Activated T-helper 1 cell treated with anti-CD3 and anti-CD28 coated beads, Interleukin-2, amount 50 U/mL, for 16 hours (primary cell): ENCODE data around the gene COQ8A.
"Not testable (repeated sequence)": the region's sequence is repeated elsewhere in the genome, so short reads cannot be mapped to it uniquely, and the experiment has no call there.

Experiments used
- DNase-seq, 2 donors: peaks; one replicate each; pipeline ENCODE4 v3.0.0-alpha.2; 2020; ENCODE audit warnings: low read depth in 1 of 2, low spot score in 1 of 2

COQ8A gene

GRCh38 chr1:226983247-226983991 is 43.3 kb downstream of the COQ8A start:
- DNase-seq = no peak

GRCh38 chr1:226983992-226984364 is 43.9 kb downstream of the COQ8A start:
- DNase-seq = no peak

GRCh38 chr1:226984521-226985238 is 44.6 kb downstream of the COQ8A start:
- DNase-seq = no peak

GRCh38 chr1:226985239-226985838 is 45.2 kb downstream of the COQ8A start:
- no peak for DNase-seq

- DNase-seq = no peak
Observed at GRCh38 chr1:226985839-226986463, 45.9 kb downstream of the COQ8A start.

GRCh38 chr1:226986496-226987178 is 46.5 kb downstream of the COQ8A start:
- no peak for DNase-seq

- DNase-seq = no peak
Observed at GRCh38 chr1:226987179-226987536, 47.1 kb downstream of the COQ8A start.

GRCh38 chr1:226987623-226988333 is 47.7 kb downstream of the COQ8A start:
- no peak for DNase-seq

GRCh38 chr1:226988334-226988666 is 48.2 kb downstream of the COQ8A start:
- no peak for DNase-seq

- DNase-seq = no peak
Observed at GRCh38 chr1:226989085-226989920, 49.2 kb downstream of the COQ8A start.

GRCh38 chr1:226990133-226990716 is 50.1 kb downstream of the COQ8A start:
- DNase-seq = no peak

- no peak for DNase-seq
Observed at GRCh38 chr1:226991920-226992319, 51.8 kb downstream of the COQ8A start.

- DNase-seq = no peak
Observed at GRCh38 chr1:226993814-226994585, 53.9 kb downstream of the COQ8A start.

- no peak for DNase-seq
Observed at GRCh38 chr1:226994586-226995364, 54.7 kb downstream of the COQ8A start.

GRCh38 chr1:226995365-226996332 is 55.6 kb downstream of the COQ8A start:
- no peak for DNase-seq

GRCh38 chr1:226999579-226999978 is 59.5 kb downstream of the COQ8A start:
- not testable (repeated sequence) for DNase-seq

- DNase-seq = no peak
Observed at GRCh38 chr1:227002531-227003049, 62.5 kb downstream of the COQ8A start.
